Neural cell (in vitro differentiated cells): ENCODE measurements around the gene SH3BGRL2. TPM values are rescaled to one million over a fixed set of nuclear protein-coding genes. Genes with fewer than 3 reads are reported as not detected.

ENCODE experiments used
- H2AFZ ChIP-seq: fragments of 200-600, 300-800 bp; sonication (generic), shearing (Covaris generic); 2 replicates; pipeline ENCODE4 v1.6.0; 2014; ENCODE audit warnings: low read depth, mild to moderate bottlenecking, antibody characterized with exemption, low read length, moderate library complexity
- H3F3A ChIP-seq: fragments of 200-600 bp; shearing (Covaris generic); 2 replicates; pipeline ENCODE4 v1.6.1; 2016; ENCODE audit warnings: mild to moderate bottlenecking, moderate library complexity, mixed read lengths, antibody characterized with exemption, low read length; ENCODE audit not compliant: insufficient read depth, poor library complexity, severe bottlenecking
- H3K27ac ChIP-seq: fragments of 200-600, 300-800 bp; sonication (generic), shearing (Covaris generic); 2 replicates; pipeline ENCODE4 v1.5.1; 2014; ENCODE audit warnings: mild to moderate bottlenecking, low read length, moderate library complexity
- H3K27me3 ChIP-seq: fragments of 300-800, 200-600 bp; sonication (generic), shearing (Covaris generic); 2 replicates; pipeline ENCODE4 v1.6.0; 2014; ENCODE audit warnings: mild to moderate bottlenecking, low read depth, low read length, moderate library complexity; ENCODE audit not compliant: insufficient read depth
- H3K36me3 ChIP-seq: fragments of 300-800, 200-600 bp; sonication (generic), shearing (Covaris generic); 2 replicates; pipeline ENCODE4 v1.5.1; 2014; ENCODE audit warnings: mild to moderate bottlenecking, antibody characterized with exemption, low read length, moderate library complexity; ENCODE audit not compliant: insufficient read depth
- H3K4me2 ChIP-seq: fragments of 300-800, 200-600 bp; sonication (generic), shearing (Covaris generic); 2 replicates; pipeline ENCODE4 v1.6.0; 2014; ENCODE audit warnings: mild to moderate bottlenecking, low read length
- H3K4me3 ChIP-seq: fragments of 300-800, 200-600 bp; sonication (generic), shearing (Covaris generic); 2 replicates; pipeline ENCODE4 v1.5.1; 2014; ENCODE audit warnings: mild to moderate bottlenecking, low read length, moderate library complexity
- H3K79me2 ChIP-seq: fragments of 200-600 bp; shearing (Covaris generic); replicated peaks from 2 replicates; pipeline ENCODE4 v1.6.0; 2014; ENCODE audit warnings: mild to moderate bottlenecking, low read length, moderate library complexity; ENCODE audit not compliant: insufficient read depth
- H3K9ac ChIP-seq: fragments of 300-800, 200-600 bp; sonication (generic), shearing (Covaris generic); 2 replicates; pipeline ENCODE4 v1.6.1; 2016; ENCODE audit warnings: mild to moderate bottlenecking, low read length, mixed read lengths
- H3K9me2 ChIP-seq: fragments of 200-600 bp; shearing (Covaris generic); 2 replicates; pipeline ENCODE4 v1.6.1; 2016; ENCODE audit warnings: mild to moderate bottlenecking, low read length, mixed read lengths; ENCODE audit not compliant: insufficient read depth
- H3K9me3 ChIP-seq: fragments of 200-600, 300-800 bp; sonication (generic), shearing (Covaris generic); 2 replicates; pipeline ENCODE4 v1.6.1; 2016; ENCODE audit warnings: mild to moderate bottlenecking, mixed run types, low read length, moderate library complexity, mixed read lengths
- H4K20me1 ChIP-seq: fragments of 200-600 bp; shearing (Covaris generic); 2 replicates; pipeline ENCODE4 v1.6.1; 2016; ENCODE audit warnings: mild to moderate bottlenecking, mixed run types; ENCODE audit not compliant: insufficient read depth
- EP300 ChIP-seq: fragments of 450-650 bp; conservative IDR thresholded peaks from 2 replicates; pipeline ENCODE4 v1.6.1; 2014; ENCODE audit warnings: antibody characterized with exemption, mild to moderate bottlenecking, moderate library complexity; ENCODE audit not compliant: poor library complexity, severe bottlenecking
- EZH2 ChIP-seq: fragments of 200-600, 300-800 bp; shearing (Covaris generic), sonication (generic); IDR thresholded peaks from 2 replicates; pipeline ENCODE4 v1.6.1; 2014; ENCODE audit warnings: antibody characterized with exemption, low read length, borderline replicate concordance, mild to moderate bottlenecking; ENCODE audit not compliant: insufficient read depth, poor library complexity, severe bottlenecking
- MXI1 ChIP-seq: fragments of 450-650 bp; conservative IDR thresholded peaks from 2 replicates; pipeline ENCODE4 v1.6.1; 2014; ENCODE audit warnings: antibody characterized with exemption, mild to moderate bottlenecking; ENCODE audit not compliant: poor library complexity, severe bottlenecking
- POLR2AphosphoS5 ChIP-seq: IDR thresholded peaks from 2 replicates; pipeline ENCODE4 v1.6.1; 2012
- RAD21 ChIP-seq: fragments of 450-650 bp; conservative IDR thresholded peaks from 2 replicates; pipeline ENCODE4 v1.6.1; 2014; ENCODE audit warnings: antibody characterized with exemption, mild to moderate bottlenecking, moderate library complexity
- SMC3 ChIP-seq: fragments of 450-650 bp; conservative IDR thresholded peaks from 2 replicates; pipeline ENCODE4 v1.6.1; 2014; ENCODE audit warnings: antibody characterized with exemption, mild to moderate bottlenecking, moderate library complexity; ENCODE audit not compliant: poor library complexity
- TAF1 ChIP-seq: IDR thresholded peaks from 2 replicates; pipeline ENCODE4 v1.6.1; 2012; ENCODE audit warnings: low read depth
- polyA plus RNA-seq: library from polyadenylated mRNA; depleted of rRNA; stranded (reverse); fragments of >200 nt; gene quantifications from 2 replicates; pipeline ENCODE4 v1.2.3, GENCODE V29; 2014
- TF ChIP-seq, protein P1 (sequence below): IDR thresholded peaks from 2 replicates; pipeline ENCODE4 v1.6.1; 2012; ENCODE audit warnings: borderline replicate concordance
- TF ChIP-seq, protein P2 (sequence below): fragments of 450-650 bp; IDR thresholded peaks from 2 replicates; pipeline ENCODE4 v1.5.1; 2014; ENCODE audit warnings: antibody characterized with exemption, mild to moderate bottlenecking, moderate library complexity; ENCODE audit not compliant: poor library complexity, severe bottlenecking

The SH3BGRL2 gene
- polyA plus RNA-seq, 1 donor from 2014 or later: 25.3 TPM

DNA sequence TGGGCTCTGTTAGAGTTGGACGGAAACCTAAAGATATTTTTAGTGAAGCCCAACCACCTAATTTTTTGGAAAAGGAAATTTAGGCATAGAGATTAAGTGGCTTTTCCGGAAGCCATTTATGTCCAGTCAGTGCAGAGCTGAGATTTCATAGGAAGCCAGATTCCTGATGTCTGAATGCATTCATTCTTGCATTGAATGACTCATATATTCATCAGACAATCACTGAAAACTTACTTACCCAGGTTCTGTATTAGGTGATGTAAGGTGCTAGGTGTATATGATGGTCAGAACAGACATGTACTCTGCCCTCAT, 4.1 kb downstream of the SH3BGRL2 start:
- peaks cover 68% of the 10 kb centered on the region for H3K79me2 ChIP-seq
- H3F3A ChIP-seq: no peaks in the 10 kb centered on the region
- no peaks in the 10 kb centered on the region for H3K27me3 ChIP-seq
- peak overlapping the region; percentile 82 for H3K4me3 ChIP-seq
- H3K27ac ChIP-seq: no peak overlapping the region
- no peak for TF ChIP-seq SMC3
- no peaks in the 10 kb centered on the region for H4K20me1 ChIP-seq
- H2AFZ ChIP-seq: no peak overlapping the region
- H3K4me2 ChIP-seq: peak overlapping the region; percentile 57
- H3K9me2 ChIP-seq: no peaks in the 10 kb centered on the region
- H3K36me3 ChIP-seq: no peaks in the 10 kb centered on the region
- H3K9me3 ChIP-seq: no peaks in the 10 kb centered on the region
- no peak overlapping the region for H3K9ac ChIP-seq

DNA sequence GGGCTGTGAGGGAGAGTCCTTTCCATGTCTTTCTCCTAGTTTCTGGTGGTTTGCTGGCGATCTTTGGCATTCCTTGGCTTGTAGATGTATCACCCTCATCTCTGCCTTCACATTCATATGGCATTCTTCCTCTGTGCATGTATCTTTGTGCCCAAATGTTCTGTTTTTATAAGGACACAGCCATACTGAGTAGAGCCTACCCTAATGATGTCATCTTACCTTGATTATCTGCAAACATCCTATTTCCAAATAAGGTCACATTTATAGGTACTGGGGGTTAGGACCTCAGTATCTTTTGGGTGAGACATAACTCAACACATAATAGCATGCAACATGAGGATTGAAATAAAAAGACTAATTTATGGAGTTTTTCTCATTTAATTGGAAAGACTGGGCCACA, 5.5 kb downstream of the SH3BGRL2 start:
- Histone ChIP-seq H3K36me3 (no peaks in the 10 kb centered on the region), H3K9ac (no peak overlapping the region), H3K9me2 (no peaks in the 10 kb centered on the region), H4K20me1 (no peaks in the 10 kb centered on the region), H3K4me3 (no peak overlapping the region), H3K9me3 (no peaks in the 10 kb centered on the region), H3K27me3 (no peaks in the 10 kb centered on the region), H3K4me2 (no peak overlapping the region), H3F3A (no peaks in the 10 kb centered on the region), H3K27ac (no peak overlapping the region), H2AFZ (no peak overlapping the region), H3K79me2 (peaks cover 76% of the 10 kb centered on the region)
- TF ChIP-seq RAD21 (no peak), TAF1 (no peak), SMC3 (no peak), POLR2AphosphoS5 (no peak), EZH2 (no peak), EP300 (no peak), MXI1 (no peak)
- TF ChIP-seq, protein P1, sequence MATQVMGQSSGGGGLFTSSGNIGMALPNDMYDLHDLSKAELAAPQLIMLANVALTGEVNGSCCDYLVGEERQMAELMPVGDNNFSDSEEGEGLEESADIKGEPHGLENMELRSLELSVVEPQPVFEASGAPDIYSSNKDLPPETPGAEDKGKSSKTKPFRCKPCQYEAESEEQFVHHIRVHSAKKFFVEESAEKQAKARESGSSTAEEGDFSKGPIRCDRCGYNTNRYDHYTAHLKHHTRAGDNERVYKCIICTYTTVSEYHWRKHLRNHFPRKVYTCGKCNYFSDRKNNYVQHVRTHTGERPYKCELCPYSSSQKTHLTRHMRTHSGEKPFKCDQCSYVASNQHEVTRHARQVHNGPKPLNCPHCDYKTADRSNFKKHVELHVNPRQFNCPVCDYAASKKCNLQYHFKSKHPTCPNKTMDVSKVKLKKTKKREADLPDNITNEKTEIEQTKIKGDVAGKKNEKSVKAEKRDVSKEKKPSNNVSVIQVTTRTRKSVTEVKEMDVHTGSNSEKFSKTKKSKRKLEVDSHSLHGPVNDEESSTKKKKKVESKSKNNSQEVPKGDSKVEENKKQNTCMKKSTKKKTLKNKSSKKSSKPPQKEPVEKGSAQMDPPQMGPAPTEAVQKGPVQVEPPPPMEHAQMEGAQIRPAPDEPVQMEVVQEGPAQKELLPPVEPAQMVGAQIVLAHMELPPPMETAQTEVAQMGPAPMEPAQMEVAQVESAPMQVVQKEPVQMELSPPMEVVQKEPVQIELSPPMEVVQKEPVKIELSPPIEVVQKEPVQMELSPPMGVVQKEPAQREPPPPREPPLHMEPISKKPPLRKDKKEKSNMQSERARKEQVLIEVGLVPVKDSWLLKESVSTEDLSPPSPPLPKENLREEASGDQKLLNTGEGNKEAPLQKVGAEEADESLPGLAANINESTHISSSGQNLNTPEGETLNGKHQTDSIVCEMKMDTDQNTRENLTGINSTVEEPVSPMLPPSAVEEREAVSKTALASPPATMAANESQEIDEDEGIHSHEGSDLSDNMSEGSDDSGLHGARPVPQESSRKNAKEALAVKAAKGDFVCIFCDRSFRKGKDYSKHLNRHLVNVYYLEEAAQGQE: no peak
- TF ChIP-seq, protein P2, sequence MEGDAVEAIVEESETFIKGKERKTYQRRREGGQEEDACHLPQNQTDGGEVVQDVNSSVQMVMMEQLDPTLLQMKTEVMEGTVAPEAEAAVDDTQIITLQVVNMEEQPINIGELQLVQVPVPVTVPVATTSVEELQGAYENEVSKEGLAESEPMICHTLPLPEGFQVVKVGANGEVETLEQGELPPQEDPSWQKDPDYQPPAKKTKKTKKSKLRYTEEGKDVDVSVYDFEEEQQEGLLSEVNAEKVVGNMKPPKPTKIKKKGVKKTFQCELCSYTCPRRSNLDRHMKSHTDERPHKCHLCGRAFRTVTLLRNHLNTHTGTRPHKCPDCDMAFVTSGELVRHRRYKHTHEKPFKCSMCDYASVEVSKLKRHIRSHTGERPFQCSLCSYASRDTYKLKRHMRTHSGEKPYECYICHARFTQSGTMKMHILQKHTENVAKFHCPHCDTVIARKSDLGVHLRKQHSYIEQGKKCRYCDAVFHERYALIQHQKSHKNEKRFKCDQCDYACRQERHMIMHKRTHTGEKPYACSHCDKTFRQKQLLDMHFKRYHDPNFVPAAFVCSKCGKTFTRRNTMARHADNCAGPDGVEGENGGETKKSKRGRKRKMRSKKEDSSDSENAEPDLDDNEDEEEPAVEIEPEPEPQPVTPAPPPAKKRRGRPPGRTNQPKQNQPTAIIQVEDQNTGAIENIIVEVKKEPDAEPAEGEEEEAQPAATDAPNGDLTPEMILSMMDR: no peak
